ENCODE results near the gene MYH9.

Gene MYH9

GRCh38 chr22:36348760-36349159, 39.0 kb downstream of the MYH9 start:
- DNase-seq (ENCODE audit: low read depth), result no peak

GRCh38 chr22:36347094-36347493, 40.7 kb downstream of the MYH9 start:
- no peak for DNase-seq (ENCODE audit: low read depth)

GRCh38 chr22:36344106-36344827, 43.5 kb downstream of the MYH9 start:
- no peak for DNase-seq (ENCODE audit: low read depth)

GRCh38 chr22:36343720-36344105, 44.1 kb downstream of the MYH9 start:
- no peak for DNase-seq (ENCODE audit: low read depth)

DNA sequence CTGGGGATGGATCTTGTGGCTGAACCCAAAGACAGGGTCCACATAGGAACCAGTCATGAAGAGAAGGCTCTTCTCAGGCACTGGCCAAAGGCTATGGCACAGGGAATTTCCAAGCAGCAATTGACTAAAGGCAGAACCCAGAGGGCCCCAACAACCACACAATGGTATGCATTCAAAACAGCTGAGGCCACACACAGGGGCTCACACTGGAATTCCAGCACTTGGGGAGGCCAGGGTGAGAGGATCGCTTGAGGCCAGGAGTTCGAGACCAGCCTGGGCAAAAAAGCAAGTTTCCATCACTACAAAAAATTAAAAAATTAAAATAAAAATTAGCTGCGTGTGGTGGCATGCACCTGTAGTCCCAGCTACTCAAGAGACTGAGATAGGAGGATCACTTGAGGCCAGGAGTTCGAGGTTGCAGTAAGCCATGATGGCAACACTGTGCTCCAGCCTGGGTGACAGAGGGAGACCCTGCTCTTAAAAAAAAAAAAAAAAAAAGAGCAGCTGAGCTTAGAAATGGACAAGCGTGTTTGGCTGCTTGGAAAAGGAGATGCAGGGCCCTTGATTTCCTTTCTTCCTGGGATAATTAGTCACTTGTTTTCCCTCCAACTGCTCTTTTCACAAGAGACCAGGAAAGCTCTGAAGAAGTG, 44.6 kb downstream of the MYH9 start:
- DNase-seq (ENCODE audit: low read depth), result no peak

GRCh38 chr22:36341640-36342041, 46.1 kb downstream of the MYH9 start:
- DNase-seq (ENCODE audit: low read depth), result no peak

DNA sequence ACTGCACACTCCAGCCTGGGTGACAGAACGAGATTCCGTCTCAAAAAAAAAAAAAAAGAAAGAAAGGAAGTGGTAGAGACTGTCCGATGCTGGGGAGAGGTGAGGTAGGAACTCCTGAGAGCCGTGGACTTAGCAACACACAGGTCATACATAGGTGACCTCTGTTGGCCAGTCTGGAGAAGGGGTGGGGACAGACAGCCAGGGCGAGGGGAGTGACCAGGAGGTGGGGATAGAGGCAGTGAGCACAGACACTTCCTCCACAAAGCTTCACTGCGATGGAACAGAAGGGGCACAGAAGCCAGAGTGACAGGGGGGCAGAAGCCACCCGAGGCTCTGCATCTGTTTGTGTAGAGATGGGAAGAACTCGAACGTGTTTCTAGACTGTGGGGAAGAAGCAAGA, 47.1 kb downstream of the MYH9 start:
- no peak for DNase-seq (ENCODE audit: low read depth)

DNA sequence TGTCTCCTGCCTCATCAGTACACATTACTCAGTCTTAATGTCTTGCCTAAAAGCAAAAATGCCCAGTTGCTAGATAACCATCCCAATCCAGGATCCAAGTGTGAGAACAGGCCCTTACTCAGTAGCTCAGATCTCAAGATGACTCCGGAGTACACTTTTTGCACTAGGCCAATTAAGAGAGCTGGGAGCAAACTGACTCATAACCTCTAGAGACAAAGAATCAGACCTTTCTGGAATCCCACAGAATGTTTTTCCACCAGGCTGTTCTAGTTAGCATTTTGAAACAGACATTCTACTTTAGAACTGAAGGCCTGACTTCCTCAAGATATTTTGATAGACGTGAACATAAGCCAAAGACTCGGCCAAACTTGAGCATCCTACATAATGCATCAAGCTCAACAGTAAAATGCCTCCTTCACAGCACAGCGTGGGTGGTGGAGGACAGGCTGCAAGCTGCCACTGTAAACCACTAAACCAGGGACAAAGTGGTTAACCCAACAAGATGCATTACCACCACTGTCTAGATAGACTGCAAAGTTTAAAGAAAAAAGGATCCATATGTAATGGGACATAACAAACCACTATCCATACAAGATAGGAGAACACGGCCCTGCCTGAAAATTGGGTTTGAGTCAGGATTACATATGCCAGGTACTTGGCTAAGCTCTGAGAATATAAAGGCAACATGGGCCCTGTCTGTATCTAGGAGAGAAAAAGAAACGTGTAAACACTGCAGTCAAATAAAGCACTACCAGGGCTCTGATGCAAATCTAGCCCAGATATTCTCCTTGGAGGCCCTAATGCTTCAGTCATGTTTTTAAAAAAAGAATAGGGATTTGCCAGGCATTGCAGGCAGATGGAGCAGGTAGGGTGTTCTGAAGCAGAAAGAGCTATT, 48.3 kb downstream of the MYH9 start:
- no peak for DNase-seq (ENCODE audit: low read depth)

- DNase-seq (ENCODE audit: low read depth), result no peak
These were observed 50.2 kb downstream of the MYH9 start for GRCh38 chr22:36337365-36338130.

DNA sequence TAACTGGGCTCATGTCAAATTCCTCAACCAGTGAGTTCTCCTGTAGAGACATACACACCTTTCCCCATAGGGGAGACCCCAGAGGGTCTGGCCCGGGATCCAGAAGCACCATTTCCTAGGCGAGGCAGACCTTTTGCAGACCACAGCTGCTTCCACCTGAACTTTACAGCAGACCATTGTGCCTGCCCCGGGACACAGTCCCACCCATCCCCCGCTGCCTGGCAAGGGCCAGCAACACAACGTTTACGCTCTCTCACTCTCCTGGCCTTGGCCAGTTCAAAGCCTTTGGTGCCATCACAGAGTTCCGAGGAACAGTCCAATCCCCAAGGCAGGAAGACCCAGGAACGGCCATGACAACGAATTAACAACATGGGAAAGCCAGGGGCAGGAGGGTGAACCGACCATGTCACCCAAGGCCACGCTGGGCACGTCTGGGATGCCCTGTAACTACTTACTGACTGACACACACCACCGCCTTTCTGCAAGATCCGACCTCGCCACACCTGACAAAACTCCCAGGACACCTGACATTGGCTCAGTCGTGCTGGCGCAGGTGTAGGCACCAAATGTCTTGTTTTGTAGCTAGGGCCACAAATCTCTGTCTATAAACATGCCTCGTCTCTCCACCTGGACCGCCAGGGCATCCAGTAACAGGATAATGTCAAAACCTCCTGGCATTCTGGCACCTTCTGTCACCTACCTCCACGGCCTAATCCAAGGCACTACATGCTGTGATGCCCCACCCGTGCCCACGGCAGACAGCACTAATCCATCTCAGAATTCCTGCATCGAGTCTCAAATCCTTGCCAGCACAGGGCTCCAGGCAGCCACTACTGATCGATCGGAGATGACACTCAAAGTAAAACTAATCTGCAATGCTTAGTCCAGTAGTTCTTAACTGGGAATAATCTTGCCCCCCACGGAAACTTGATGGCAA, 51.3 kb downstream of the MYH9 start:
- DNase-seq (ENCODE audit: low read depth), result no peak

DNA sequence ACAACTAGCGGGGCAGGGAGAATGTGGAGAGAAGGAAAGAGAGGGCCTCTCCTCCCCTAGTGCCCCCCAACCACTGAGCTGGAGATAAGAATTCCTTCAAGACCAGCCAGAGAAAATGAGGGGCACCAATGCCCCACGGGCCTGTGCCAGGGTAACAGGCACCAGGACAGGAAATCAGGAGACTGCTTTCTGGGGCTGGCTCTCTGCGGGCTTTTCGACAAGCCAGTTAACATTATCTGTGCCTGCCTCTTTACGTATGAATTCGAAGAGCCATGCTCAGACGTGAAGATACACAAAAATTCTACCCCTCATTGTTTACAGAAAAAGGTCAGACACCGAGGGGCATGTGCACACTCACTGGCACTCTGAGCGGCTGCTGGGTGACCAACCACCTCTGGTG, 52.1 kb downstream of the MYH9 start:
- DNase-seq (ENCODE audit: low read depth), result no peak

DNA sequence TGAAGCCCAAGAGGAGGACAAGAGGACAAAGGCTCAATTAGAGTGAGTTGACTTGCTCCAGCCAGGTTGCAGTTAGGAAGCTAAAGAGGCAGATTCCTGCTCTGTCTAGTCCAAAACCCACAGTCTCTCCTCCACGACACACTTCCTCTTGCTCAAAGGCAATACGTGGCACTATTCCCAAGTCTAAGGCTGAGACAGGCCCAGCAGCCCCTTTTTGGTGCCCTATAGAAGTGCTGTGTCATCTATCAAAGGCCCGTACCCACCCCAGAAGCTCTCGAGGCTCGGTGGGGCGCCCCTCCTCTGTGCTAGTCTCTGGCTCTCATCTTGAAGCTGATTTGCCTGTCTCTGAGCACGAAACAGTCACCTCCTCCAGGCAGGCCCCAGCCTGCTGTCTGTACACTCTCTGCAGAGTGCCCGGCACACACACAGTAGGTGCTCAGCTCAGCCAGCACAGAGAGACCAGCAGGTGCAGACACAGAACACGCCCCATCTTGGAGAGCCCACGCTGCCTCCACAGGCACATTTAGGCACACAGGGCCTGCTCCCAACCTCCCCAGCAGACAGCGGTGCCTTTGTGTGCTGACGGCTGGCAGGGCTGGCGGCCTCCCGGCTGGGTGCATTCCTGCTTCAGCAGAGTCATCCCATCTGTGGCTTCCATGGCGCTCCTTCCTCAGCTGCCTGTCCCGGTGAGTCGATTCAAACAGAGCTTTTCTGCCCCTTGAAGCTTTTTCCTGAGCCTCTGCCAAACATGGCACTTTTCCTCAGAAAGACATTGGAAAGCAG, 52.8 kb downstream of the MYH9 start:
- DNase-seq (ENCODE audit: low read depth), result no peak

DNA sequence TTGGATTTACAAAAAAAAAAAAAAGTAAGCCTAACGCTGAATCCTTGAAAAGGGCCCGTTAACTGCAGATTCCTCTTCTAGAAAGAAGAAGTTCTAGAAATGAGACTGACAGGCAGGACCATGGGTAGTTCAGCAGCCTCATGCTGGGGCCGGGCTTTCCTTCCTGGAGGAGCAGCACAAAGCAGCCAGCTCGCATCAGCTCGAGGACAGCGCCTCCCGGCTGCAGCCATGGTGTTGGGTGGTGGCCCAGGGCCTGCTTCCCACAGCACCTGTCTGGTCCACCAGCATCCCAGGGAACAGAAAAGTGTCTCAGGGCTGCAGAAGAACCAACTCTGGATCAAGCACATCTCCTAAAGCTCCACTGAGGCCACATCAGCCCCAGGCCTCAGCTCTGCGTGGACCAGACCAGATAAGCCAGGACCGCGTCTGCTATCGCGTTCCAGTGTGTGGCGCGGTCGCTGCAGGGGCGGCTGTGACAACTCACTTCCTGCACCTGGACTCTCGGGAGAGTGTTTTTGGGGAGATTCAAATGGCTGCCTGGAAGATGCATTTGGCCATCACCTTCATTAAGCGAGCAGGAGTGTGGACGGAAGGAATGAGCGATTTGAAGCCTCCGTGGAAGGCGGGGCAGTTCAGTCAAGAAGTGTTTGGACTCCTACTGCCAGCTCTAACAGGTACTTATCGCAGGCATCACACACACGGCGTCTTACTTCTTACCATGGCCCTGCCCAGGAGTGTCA, 53.5 kb downstream of the MYH9 start:
- no peak for DNase-seq (ENCODE audit: low read depth)

DNA sequence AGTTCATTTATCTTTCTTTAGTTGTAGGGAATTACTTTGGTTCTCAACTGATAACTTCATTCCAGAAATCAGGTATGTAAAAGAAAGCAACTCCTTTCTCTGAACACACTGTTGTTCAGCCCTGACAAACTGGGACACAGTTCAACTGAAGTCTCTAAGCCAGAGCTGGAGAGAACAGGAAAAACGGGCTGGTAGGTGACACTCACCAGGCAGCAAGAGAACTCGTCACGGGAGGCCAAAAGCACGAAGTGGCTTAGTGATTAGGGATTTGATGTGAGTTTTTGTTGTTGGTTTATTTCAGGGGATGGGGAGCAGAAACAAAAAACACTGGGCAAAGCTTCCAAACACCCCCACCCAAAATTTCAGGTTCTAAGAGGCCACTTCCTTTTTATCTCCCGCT, 54.1 kb downstream of the MYH9 start:
- no peak for DNase-seq (ENCODE audit: low read depth)

- peak; percentile 64 for DNase-seq (ENCODE audit: low read depth)
These were observed 55.0 kb downstream of the MYH9 start for GRCh38 chr22:36332623-36333332.

DNA sequence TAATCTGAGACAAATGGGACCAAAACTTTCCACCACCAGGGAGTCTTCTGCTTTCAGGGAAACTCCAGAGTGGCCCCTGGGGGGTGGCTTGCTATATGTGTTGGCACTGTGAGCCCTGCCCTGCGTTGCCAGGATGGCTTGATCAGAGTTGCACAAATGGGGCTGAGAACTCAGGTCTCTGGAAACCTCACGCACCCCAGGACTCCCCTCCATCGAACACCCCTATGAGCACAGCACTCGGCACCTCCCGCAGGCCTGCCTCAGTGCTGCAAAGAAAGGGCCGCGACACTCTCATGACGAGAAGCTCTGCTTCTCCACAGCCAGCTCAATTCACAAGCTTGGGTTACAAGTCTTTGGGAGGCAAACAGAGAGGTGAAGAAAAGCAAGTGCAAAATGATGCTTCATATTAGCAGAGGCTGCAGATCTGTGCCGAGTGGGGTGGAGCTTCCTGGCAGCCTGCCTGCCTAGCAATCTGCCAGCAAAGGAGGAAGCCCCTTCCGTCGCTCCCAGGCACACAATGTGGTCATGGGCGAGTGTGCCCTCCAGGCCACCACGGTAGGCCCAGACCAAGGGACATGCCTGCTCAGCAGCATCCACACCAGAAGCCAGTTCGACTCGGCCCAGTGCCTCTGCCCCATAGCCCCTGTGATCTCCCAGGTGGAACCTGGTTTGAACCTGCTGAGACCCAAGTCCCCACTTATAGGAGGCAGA, 55.7 kb downstream of the MYH9 start:
- peak; percentile 53 for DNase-seq (ENCODE audit: low read depth)

- peak; percentile 93 for DNase-seq (ENCODE audit: low read depth)
These were observed 56.4 kb downstream of the MYH9 start for GRCh38 chr22:36331306-36331911.
